Transverse colon (tissue), 4 donors: Measurements from ENCODE around the gene CAPN13. TPM values are rescaled to one million over a fixed set of nuclear protein-coding genes. Genes with fewer than 3 reads are reported as not detected.

ENCODE experiments used
- DNase-seq: peaks from one replicate; pipeline ENCODE4 v3.0.0-alpha.2; 2019
- H3K27ac ChIP-seq, 4 donors: fragments of 200-600 bp; sonication (generic); 2 replicates each; pipeline ENCODE4 v1.5.1; 2016 to 2018; ENCODE audit warnings: inconsistent platforms in 4 of 4
- H3K27me3 ChIP-seq: fragments of 200-600 bp; sonication (generic); 2 replicates; pipeline ENCODE4 v1.5.1; 2017; ENCODE audit warnings: inconsistent platforms
- H3K36me3 ChIP-seq, 4 donors: fragments of 200-600 bp; sonication (generic); 2 replicates each; pipeline ENCODE4 v1.5.1; 2017 to 2019; ENCODE audit warnings: inconsistent platforms in 4 of 4
- H3K4me1 ChIP-seq, 4 donors: fragments of 200-600 bp; sonication (generic); 2 replicates each; pipeline ENCODE4 v1.5.1; 2017 to 2020; ENCODE audit warnings: inconsistent platforms in 4 of 4
- H3K4me3 ChIP-seq, 4 donors: fragments of 200-600 bp; sonication (generic); 1 replicate in 1 of 4; 2 replicates in 3 of 4; pipeline versions ENCODE4 v1.5.1 to v1.6.1; 2017 to 2019; ENCODE audit warnings: inconsistent platforms in 4 of 4
- H3K9me3 ChIP-seq, 2 donors: fragments of 200-600 bp; sonication (generic); 2 replicates each; pipeline ENCODE4 v1.5.1; 2017 to 2019; ENCODE audit warnings: inconsistent platforms in 2 of 2
- EP300 ChIP-seq: sonication (generic); formaldehyde crosslinking; IDR thresholded peaks from one replicate; pipeline ENCODE4 v1.6.1; 2017; ENCODE audit warnings: antibody characterized with exemption, low read depth
- POLR2A ChIP-seq: fragments of 450-650 bp; IDR thresholded peaks from one replicate; pipeline ENCODE4 v1.6.1; 2016; ENCODE audit warnings: antibody characterized with exemption, mild to moderate bottlenecking, moderate library complexity
- POLR2AphosphoS5 ChIP-seq, 3 donors: sonication (generic); formaldehyde crosslinking; IDR thresholded peaks; one replicate each; pipeline ENCODE4 v1.6.1; 2016; ENCODE audit warnings: antibody characterized with exemption in 3 of 3
- WGBS, 2 donors: methylation state at CpG; one replicate each; pipeline ENCODE4 v1.1.5; 2018; ENCODE audit warnings: low coverage in 1 of 2; 5-methylcytosine and 5-hydroxymethylcytosine counted together
- in situ Hi-C, 4 donors: fragments of 200-750 bp; cut with MboI; loops; one replicate each; pipeline versions ENCODE4 v1.15.0 to v1.15.1; 2017; ENCODE audit warnings: low sequenced_read_pairs in 3 of 4, low pct_ligation_motif_present in 1 of 4, low pct_unique_long_range_greater_than_20kb in 1 of 4
- intact Hi-C: fragments of 100-400 bp; cut with DNase I; formaldehyde crosslinking; loops from one replicate; pipeline ENCODE4 v1.15.1; 2023; ENCODE audit warnings: low total_unique reads
- small RNA-seq, 4 donors: library from RNA; depleted of rRNA; stranded (forward); fragments of <200 nt; gene quantifications; one replicate each; pipeline ENCODE3, GENCODE V24; 2016
- total RNA-seq, 4 donors: library from RNA; depleted of rRNA; stranded (reverse); fragments of >200 nt; gene quantifications; one replicate each; pipeline ENCODE4 v1.1.0, GENCODE V29; 2016
- TF ChIP-seq, protein P1 (sequence below), 5 experiments: fragments of 200-600 bp in 3 of 5; fragments of 450-650 bp in 2 of 5; sonication (generic) in 3 of 5; IDR thresholded peaks; 1 replicate in 2 of 5; 2 replicates in 3 of 5; pipeline ENCODE4 v1.5.1; 2016 to 2017; ENCODE audit warnings: antibody characterized with exemption in 5 of 5, inconsistent platforms in 3 of 5, mild to moderate bottlenecking in 2 of 5, moderate library complexity in 1 of 5

CAPN13 gene
- total RNA-seq, 4 donors from 2014 or later = 24.3 to 83.3 (median 52.3) TPM

DNA sequence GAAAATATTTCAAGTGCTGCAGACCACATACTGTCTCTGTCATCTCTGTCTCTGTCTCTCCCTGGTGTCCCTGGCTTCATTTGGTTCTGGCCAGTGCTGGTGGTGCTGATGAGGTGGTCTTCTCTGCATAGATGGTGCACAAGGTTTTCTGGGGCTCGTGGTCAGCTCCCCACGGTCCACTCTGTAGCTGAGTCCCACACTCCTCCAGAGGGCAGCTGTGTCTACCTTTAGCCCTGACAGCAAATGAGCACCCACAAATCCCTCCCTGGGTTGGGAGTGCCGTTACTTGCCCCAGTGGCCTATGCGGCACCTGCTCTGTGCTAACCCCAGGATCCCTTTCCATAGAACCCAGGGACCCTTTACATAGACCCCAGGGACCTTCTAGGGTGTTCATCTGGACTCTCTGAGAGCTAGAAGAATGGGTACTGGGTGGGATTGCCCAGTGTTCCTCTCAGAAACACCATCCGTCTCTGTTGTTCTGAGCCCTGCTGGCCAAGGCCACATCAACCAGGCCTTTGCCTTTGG, 129.3 kb downstream of the CAPN13 start:
- TF ChIP-seq POLR2A (no peak), POLR2AphosphoS5 (IDR thresholded peaks at IDR 0.05) (no peak), EP300 (no peak)
- in situ Hi-C loops (no loop called here), intact Hi-C loops (no loop called here)
- Histone ChIP-seq H3K4me1 (no peaks in the 10 kb centered on the region), H3K36me3 (no peaks in the 10 kb centered on the region), H3K27me3 (no peaks in the 10 kb centered on the region), H3K4me3 (no peak overlapping the region), H3K9me3 (no peaks in the 10 kb centered on the region), H3K27ac (no peak overlapping the region)
- WGBS, 2 donors = 86 to 100% methylated on average over 2 to 5 of the region's 5 CpGs
- DNase-seq = no peak

DNA sequence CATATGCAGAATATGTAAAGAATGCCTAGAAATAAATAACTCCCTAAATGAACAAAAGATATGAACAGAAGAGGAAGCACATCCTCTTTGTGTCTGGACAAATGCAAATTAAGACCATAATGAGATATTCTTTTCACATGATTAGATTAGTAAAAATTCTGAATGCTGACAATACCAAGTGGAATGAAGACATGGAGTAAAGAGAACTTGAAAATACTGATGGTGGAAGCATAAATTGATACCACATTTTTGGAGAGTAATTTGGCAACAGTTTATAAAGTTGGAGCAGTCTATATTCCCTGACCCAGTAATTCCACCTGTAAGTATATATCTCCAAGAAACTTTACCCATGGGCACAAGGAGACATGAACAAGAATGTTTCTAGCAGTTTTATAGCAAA, 130.0 kb downstream of the CAPN13 start:
- no peaks in the 10 kb centered on the region for H3K9me3 ChIP-seq
- TF ChIP-seq POLR2A = no peak
- TF ChIP-seq EP300 = no peak
- TF ChIP-seq POLR2AphosphoS5 (IDR thresholded peaks at IDR 0.05) = no peak
- TF ChIP-seq, protein P1, sequence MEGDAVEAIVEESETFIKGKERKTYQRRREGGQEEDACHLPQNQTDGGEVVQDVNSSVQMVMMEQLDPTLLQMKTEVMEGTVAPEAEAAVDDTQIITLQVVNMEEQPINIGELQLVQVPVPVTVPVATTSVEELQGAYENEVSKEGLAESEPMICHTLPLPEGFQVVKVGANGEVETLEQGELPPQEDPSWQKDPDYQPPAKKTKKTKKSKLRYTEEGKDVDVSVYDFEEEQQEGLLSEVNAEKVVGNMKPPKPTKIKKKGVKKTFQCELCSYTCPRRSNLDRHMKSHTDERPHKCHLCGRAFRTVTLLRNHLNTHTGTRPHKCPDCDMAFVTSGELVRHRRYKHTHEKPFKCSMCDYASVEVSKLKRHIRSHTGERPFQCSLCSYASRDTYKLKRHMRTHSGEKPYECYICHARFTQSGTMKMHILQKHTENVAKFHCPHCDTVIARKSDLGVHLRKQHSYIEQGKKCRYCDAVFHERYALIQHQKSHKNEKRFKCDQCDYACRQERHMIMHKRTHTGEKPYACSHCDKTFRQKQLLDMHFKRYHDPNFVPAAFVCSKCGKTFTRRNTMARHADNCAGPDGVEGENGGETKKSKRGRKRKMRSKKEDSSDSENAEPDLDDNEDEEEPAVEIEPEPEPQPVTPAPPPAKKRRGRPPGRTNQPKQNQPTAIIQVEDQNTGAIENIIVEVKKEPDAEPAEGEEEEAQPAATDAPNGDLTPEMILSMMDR (IDR thresholded peaks at IDR 0.05) = no peak
- intact Hi-C loops (no loop called here), in situ Hi-C loops (no loop called here)
- H3K27ac ChIP-seq = no peak overlapping the region
- no peaks in the 10 kb centered on the region for H3K27me3 ChIP-seq
- no peak for DNase-seq
- no peaks in the 10 kb centered on the region for H3K4me1 ChIP-seq
- no peaks in the 10 kb centered on the region for H3K36me3 ChIP-seq
- no peak overlapping the region for H3K4me3 ChIP-seq

DNA sequence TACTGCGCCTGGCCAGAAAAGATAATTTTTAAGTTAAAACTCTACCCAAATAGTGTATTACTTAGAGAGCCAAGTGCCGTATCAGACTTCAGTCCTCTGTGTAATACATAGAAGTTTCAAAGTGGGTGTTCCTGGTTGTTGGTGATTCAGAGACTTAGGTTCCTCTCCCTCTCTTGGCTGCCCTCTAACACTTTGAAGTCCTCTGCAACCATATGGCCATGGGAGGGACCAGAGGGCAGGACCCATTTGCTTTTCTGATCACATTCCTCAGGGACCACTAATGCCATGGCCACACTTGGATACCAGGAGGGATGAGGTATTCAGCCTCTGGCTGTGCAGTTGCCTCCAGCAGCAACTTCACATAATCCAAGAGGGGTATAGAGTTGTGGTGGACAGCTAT, 131.5 kb downstream of the CAPN13 start:
- DNase-seq = no peak
- TF ChIP-seq POLR2A (no peak), EP300 (no peak), POLR2AphosphoS5 (IDR thresholded peaks at IDR 0.05) (no peak)
- TF ChIP-seq, protein P1 (IDR thresholded peaks at IDR 0.05) = no peak
- WGBS, 2 donors = 90 to 93% methylated on average over 2 of the region's 2 CpGs
- intact Hi-C loops = no loop called here
- no peaks in the 10 kb centered on the region for H3K4me1 ChIP-seq
- in situ Hi-C loops = no loop called here
- no peaks in the 10 kb centered on the region for H3K27me3 ChIP-seq
- H3K27ac ChIP-seq = no peak overlapping the region
- no peaks in the 10 kb centered on the region for H3K36me3 ChIP-seq
- no peak overlapping the region for H3K4me3 ChIP-seq
- H3K9me3 ChIP-seq = no peaks in the 10 kb centered on the region

DNA sequence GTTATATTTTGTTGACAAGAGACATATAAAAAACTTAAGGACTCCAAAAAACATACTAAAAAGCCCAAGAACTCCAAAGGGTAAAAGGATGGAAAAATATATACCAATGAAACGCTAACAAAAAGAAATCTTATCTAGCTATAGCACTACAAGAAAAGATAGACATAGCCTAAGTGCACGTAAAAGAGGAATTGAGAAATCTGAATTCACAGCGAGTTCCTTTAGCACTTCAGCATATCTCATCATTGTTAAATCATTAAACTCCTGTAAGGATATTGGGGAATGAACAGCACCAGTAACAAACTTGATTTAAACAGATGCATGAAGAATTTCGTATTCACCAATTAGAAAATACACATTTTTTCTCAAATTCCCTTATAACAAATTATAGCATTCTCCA, 134.1 kb downstream of the CAPN13 start:
- Histone ChIP-seq H3K27me3 (no peaks in the 10 kb centered on the region), H3K9me3 (peaks cover 11 to 16% of the 10 kb centered on the region in 2 donors), H3K4me3 (no peak overlapping the region), H3K27ac (no peak overlapping the region), H3K4me1 (no peaks in the 10 kb centered on the region), H3K36me3 (no peaks in the 10 kb centered on the region)
- TF ChIP-seq POLR2AphosphoS5 (IDR thresholded peaks at IDR 0.05) = no peak
- TF ChIP-seq POLR2A = no peak
- TF ChIP-seq, protein P1 (IDR thresholded peaks at IDR 0.05) = no peak
- TF ChIP-seq EP300 = no peak
- intact Hi-C loops = no loop called here
- in situ Hi-C loops = no loop called here
- 75 to 83% methylated on average over 4 of the region's 4 CpGs for WGBS, 2 donors
- no peak for DNase-seq

Small RNA genes within 50 kb of the gene (small RNA-seq; reads per million reads assigned to genes)
- 0 reads per million in 4 donors for gene AC092569.1
